HG03565 (cell line): ENCODE measurements around the gene ADCY7.

Experiments
- ATAC-seq: cut with Tn5 transposase; IDR thresholded peaks from one replicate; pipeline ENCODE4 v1.9.1; 2021; ENCODE audit warnings: mild to moderate bottlenecking, moderate library complexity; ENCODE audit not compliant: unreplicated experiment

The ADCY7 gene

GRCh38 chr16:50296807-50297206 is 30.5 kb downstream of the ADCY7 start:
- ATAC-seq: no peak

- no peak for ATAC-seq
Observed at GRCh38 chr16:50297301-50298074, 31.1 kb downstream of the ADCY7 start.

GRCh38 chr16:50298075-50298460 is 31.7 kb downstream of the ADCY7 start:
- ATAC-seq: no peak

DNA sequence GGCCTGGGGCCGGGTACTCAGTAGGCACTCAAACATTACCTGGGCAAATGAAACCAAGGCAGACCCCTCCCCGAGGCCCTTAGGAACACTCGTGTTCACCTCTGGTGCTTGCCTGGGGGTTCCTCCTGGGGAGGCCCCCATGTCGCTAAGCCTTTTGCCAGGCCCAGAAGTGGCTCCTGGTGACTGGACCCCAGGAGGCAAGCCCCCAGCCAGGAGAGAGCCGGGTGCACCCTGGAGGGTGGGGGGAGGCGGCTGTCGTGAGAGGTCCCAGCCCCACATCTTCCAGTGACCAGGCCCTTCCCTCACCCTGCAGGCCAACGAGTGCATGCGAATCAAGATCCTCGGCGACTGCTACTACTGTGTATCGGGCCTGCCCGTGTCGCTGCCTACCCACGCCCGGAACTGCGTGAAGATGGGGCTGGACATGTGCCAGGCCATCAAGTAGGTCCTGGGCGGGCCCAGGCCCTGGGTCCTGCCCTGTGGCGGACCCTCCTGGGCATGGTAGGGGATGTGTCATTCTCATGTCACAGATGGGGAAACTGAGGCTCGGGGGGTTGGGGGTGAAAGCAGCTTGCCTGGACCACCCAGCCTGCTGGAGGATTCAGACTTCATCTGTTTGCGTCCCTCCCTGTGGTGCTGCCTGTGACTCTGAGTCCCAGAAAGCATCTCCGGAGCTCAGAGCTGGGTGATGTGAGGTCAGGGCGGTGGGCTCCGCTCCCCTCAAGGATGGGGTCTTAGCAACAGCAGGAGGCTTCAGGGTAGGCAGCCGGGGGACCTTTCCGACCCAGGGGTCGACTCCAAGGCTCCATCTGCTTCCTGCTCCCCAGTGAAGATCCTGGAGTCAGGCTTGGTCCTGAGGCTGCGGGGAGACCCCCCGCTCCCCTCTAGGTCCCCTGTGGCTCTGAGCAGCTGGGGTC is 32.5 kb downstream of the ADCY7 start:
- no peak for ATAC-seq

DNA sequence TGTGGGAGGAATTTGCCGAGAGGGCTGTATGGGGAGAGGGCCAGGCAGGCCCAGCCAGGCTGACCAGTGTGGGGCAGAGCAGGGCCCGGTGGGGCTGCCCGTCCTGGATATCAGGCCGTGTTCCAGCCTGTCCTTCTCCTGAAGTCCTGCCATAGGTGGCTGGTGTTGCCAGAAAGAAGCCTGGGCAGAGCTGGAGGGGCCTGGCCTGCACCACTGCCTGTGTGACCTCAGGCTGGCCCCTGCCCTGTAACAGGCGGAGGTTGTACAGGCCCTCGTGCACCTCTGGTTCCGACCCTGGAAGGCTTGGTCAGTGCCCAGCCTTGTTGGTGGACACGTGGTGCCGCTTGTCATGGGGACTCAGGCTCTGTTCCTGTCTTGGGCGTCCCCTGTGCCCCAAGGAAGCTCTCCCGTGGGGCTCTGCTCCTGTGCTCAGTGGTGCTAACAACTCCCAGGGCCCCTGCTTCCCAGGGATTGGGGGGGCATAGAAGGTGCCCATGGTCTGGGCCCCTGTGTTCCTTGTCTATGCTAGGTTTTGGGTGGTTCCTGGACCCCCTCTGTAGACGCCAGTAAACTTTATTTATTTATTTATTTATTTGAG is 33.3 kb downstream of the ADCY7 start:
- no peak for ATAC-seq

GRCh38 chr16:50300942-50301625 is 34.7 kb downstream of the ADCY7 start:
- no peak for ATAC-seq

DNA sequence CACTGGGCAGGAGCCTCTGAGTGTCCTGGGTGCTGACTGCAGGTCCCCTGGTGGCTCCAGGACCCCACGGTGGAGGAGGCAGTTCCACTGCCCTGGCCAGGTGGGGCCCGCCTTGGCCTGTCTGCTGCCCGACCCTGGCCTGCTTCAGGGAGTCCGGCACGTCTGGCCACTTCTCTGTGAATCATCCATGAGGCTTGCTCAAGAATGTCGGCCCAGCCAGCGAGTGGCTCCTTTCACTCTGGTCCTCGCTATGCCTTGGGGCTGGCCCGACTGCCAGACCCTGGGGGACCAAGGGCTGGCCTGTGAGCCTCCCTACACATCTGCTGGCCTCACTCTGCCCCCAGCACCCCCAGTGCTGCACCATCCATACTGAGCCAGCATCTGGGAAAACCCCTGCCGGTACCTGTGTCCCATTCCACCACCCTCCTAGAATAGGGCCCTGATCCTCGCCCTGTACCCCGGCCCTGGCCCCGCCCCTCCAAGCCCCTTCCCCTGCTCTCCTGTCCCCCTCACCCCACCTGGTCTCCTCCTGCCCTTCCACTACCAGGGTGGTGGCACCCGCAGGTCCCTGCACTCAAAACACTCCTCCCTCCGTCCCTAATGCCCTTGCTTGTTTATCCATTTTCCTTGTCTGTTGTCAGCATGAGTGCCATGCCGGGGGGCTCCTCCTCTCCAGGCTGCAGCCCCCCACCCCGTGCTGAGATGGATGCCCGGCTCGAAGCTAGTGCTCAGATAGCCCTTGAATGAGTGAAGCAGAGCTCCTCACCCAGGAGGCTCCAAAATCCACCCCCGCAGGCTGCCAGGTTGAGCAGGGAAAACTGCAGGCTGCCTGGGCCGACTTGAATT is 35.5 kb downstream of the ADCY7 start:
- no peak for ATAC-seq

GRCh38 chr16:50302472-50303005 is 36.2 kb downstream of the ADCY7 start:
- no peak for ATAC-seq

GRCh38 chr16:50303041-50303604 is 36.8 kb downstream of the ADCY7 start:
- ATAC-seq: no peak

DNA sequence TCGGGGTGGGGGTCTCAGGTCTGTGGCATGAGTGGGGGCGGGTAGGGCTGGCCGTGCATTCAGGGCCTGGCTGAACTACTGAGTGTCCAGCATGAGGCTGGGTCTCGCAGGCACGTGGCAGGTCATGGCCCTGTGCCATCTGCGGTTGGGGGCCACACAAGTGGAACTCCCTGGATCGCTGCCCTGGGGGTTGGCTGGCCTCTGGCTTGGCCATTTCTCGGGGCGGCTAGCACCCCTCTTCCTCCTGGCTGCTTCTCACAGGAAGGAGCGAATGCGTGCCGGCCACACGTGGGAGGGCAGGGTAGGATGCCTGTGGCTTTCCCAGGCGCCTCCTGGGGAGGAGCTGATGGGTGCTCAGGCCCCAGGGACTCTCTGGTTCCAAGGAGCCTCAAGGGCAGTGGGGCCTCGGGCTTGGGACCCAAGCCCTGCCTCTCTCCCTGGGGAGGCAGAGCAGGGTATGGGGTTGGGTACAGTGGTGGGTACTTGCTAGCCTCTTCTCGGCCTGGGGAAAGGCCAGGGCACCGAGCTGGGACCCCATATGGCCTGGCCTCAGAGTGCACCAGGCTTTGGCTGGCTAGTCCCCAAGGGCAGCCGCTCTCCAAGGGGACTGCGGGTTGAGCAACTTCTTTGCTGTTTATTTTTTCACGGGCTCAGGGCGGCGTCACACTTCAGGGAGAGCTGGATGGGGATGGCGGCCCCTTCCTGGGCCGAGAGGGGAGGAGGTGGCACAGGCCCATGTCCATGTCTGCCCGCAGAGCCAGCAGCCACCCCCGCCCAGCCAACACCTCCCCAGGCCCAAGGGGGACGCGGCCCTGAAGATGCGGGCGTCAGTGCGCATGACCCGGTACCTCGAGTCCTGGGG is 37.5 kb downstream of the ADCY7 start:
- ATAC-seq: no peak

- ATAC-seq: no peak
Observed at GRCh38 chr16:50304467-50305440, 38.4 kb downstream of the ADCY7 start.

DNA sequence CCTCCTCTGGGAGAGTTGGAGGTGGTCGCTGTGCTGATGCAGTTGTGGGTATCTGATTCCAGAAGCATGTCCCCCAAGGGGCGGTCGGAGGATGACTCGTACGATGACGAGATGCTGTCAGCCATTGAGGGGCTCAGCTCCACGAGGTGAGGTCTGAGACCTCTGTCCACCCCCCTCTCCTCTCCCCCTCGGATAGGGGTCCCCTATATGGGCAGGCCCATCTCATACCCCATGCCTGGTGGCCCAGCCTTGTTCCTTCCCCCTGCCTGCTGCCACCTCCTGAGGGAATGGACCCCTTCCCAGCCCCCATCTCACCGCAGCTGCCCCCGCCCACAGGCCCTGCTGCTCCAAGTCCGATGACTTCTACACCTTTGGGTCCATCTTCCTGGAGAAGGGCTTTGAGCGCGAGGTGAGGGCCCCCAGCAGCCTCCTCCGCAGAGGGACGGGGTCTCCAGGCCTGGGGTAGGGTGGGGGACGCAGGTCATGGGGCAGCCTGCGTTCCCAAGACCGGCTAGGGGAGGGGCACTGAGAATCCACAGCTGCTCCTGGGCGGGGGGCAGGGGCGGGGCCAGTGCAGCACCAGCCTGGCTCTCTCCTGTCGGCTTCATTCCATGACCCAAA is 39.2 kb downstream of the ADCY7 start:
- ATAC-seq: no peak

DNA sequence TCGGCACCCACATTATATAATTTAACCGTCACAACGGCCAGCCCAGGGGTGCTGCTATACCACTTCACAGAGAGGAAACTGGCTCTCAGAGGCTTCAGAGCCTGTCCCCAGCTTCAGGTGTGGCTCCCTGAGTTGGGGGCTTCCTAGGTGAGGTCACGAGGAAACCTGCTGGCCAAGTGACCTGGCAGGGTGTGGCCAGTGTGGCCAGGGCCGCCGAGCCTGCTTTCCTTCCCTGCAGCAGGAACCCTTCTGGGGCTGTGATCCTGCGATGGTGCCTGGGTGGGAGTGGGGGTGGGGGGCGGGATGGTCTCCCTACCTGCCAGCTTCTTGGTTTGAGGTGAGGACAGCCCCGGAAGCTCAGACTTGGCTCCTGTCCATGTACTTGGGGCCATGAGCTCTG is 39.9 kb downstream of the ADCY7 start:
- ATAC-seq: no peak

GRCh38 chr16:50308237-50308965 is 42.0 kb downstream of the ADCY7 start:
- no peak for ATAC-seq

GRCh38 chr16:50309156-50309526 is 42.8 kb downstream of the ADCY7 start:
- no peak for ATAC-seq

DNA sequence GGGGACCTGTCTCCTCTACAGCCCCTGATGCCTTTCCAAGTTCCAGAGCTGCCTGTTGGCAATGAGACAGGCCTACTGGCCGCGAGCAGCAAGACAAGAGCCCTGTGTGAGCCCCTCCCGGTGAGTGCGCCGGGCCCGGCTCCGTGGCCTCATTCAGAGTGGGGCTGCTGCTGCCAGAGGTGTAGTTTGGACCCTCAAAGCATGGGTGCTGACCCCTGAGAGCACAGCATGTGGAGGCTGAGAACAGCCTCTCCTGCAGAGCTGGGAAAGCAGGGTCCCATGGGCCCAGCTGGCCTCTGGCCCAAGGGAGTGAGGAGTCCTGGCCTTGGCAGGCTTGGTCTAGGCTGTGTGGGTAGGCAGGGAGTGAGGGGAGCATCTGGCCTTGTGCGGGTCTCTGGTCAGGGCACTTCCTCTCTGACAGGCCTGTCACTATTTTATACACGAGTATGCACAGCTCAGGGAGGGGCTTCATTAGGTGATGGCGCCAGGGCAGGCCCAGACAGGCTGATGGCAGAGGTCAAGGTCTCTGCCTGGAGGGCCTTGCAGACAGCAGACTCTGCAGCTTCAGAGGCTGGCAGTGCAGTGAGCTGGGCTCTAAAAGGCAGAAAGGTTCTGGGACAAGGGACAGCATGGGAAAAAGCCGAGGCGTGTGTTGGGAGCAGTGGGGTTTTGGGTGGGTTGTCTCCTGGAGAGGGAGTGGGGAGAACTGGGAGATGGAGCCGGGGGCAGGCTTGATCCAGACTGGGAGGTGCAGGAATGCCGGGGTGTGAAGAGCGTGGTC is 43.4 kb downstream of the ADCY7 start:
- no peak for ATAC-seq
